ENCODE measurements around the gene ZNF454. TPM values are rescaled to one million over a fixed set of nuclear protein-coding genes. Genes with fewer than 3 reads are reported as not detected.
A peak's percentile ranks its signal among the peaks of the same experiment; 100 is the strongest.

ZNF454 gene
- polyA plus RNA-seq, 1 donor from 2014 or later, result 0.61 TPM

DNA sequence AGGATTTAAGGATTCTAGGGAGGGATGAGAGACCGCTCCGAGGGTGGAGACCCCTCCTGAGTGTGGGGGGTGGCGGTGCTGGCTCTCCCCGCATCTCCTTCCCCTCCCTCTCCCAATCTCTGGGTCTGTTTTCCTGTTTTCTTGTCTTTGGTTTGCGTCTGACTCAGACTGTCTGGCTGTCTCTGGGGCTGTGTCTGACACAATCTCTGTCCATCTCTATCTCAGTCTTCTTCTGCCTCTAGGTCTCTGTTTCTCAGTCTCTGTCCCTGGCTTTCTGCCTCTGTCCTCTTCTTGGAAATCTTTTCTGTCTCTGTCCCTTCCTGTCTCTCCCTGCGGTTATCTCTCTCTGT is 54.3 kb downstream of the ZNF454 start:
- H4K20me1 ChIP-seq (ENCODE audit: insufficient read depth), result no peaks in the 10 kb centered on the region
- no peaks in the 10 kb centered on the region for H3F3A ChIP-seq (ENCODE audit: insufficient read depth, low read length, poor library complexity, severe bottlenecking)
- no peaks in the 10 kb centered on the region for H3K9me3 ChIP-seq (ENCODE audit: low read length)
- H3K79me2 ChIP-seq (replicated peaks; ENCODE audit: insufficient read depth, low read length), result no peaks in the 10 kb centered on the region
- H3K4me2 ChIP-seq (ENCODE audit: low read length), result no peak overlapping the region
- peak overlapping the region; percentile 57 for H3K4me3 ChIP-seq (ENCODE audit: low read length)
- no peak overlapping the region for H3K27ac ChIP-seq (ENCODE audit: low read length)
- TF ChIP-seq EZH2 (IDR thresholded peaks at IDR 0.05; ENCODE audit: borderline replicate concordance, insufficient read depth, low read length, poor library complexity, severe bottlenecking) (no peak), MXI1 (conservative IDR thresholded peaks at IDR 0.05; ENCODE audit: poor library complexity, severe bottlenecking) (no peak), POLR2AphosphoS5 (IDR thresholded peaks at IDR 0.05) (no peak), SMC3 (conservative IDR thresholded peaks at IDR 0.05; ENCODE audit: poor library complexity) (no peak)
- TF ChIP-seq, protein P1, sequence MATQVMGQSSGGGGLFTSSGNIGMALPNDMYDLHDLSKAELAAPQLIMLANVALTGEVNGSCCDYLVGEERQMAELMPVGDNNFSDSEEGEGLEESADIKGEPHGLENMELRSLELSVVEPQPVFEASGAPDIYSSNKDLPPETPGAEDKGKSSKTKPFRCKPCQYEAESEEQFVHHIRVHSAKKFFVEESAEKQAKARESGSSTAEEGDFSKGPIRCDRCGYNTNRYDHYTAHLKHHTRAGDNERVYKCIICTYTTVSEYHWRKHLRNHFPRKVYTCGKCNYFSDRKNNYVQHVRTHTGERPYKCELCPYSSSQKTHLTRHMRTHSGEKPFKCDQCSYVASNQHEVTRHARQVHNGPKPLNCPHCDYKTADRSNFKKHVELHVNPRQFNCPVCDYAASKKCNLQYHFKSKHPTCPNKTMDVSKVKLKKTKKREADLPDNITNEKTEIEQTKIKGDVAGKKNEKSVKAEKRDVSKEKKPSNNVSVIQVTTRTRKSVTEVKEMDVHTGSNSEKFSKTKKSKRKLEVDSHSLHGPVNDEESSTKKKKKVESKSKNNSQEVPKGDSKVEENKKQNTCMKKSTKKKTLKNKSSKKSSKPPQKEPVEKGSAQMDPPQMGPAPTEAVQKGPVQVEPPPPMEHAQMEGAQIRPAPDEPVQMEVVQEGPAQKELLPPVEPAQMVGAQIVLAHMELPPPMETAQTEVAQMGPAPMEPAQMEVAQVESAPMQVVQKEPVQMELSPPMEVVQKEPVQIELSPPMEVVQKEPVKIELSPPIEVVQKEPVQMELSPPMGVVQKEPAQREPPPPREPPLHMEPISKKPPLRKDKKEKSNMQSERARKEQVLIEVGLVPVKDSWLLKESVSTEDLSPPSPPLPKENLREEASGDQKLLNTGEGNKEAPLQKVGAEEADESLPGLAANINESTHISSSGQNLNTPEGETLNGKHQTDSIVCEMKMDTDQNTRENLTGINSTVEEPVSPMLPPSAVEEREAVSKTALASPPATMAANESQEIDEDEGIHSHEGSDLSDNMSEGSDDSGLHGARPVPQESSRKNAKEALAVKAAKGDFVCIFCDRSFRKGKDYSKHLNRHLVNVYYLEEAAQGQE (IDR thresholded peaks at IDR 0.05; ENCODE audit: borderline replicate concordance), result no peak
- H3K36me3 ChIP-seq (ENCODE audit: insufficient read depth, low read length), result no peaks in the 10 kb centered on the region
- H3K9ac ChIP-seq (ENCODE audit: low read length), result no peak overlapping the region
- H3K9me2 ChIP-seq (ENCODE audit: insufficient read depth, low read length), result no peaks in the 10 kb centered on the region
- H3K27me3 ChIP-seq (ENCODE audit: insufficient read depth, low read depth, low read length), result peaks cover 41% of the 10 kb centered on the region
- no peak overlapping the region for H2AFZ ChIP-seq (ENCODE audit: low read depth, low read length)

DNA sequence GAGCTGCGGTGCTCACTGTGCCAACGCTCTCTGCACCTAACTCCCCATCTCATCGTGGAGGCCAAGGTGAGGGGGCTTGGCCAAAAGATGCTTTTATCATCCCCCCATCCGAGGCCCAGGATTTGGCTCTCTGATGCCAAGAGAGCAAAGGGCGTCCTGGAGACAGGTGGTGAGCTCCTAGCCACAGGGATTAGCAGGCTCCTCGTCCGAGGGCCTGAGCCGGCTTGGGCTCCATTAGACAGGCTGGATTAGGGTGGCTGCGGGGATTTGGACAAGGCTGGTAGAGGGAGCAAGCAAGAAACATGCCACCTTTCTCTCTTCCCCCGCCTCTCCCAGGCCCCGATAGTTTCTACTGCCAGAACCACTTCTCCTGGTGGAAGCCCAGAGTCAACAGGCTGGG is 55.2 kb downstream of the ZNF454 start:
- no peaks in the 10 kb centered on the region for H4K20me1 ChIP-seq (ENCODE audit: insufficient read depth)
- no peak overlapping the region for H3K4me3 ChIP-seq (ENCODE audit: low read length)
- H3K9me3 ChIP-seq (ENCODE audit: low read length), result no peaks in the 10 kb centered on the region
- H3K27ac ChIP-seq (ENCODE audit: low read length), result no peak overlapping the region
- H2AFZ ChIP-seq (ENCODE audit: low read depth, low read length), result no peak overlapping the region
- H3K9me2 ChIP-seq (ENCODE audit: insufficient read depth, low read length), result no peaks in the 10 kb centered on the region
- peaks cover 41% of the 10 kb centered on the region for H3K27me3 ChIP-seq (ENCODE audit: insufficient read depth, low read depth, low read length)
- TF ChIP-seq CTCF (IDR thresholded peaks at IDR 0.05; ENCODE audit: poor library complexity, severe bottlenecking) (no peak), POLR2AphosphoS5 (IDR thresholded peaks at IDR 0.05) (no peak), MXI1 (conservative IDR thresholded peaks at IDR 0.05; ENCODE audit: poor library complexity, severe bottlenecking) (no peak), SMC3 (conservative IDR thresholded peaks at IDR 0.05; ENCODE audit: poor library complexity) (no peak), EP300 (conservative IDR thresholded peaks at IDR 0.05; ENCODE audit: poor library complexity, severe bottlenecking) (no peak), RAD21 (conservative IDR thresholded peaks at IDR 0.05) (no peak), EZH2 (IDR thresholded peaks at IDR 0.05; ENCODE audit: borderline replicate concordance, insufficient read depth, low read length, poor library complexity, severe bottlenecking) (no peak)
- no peaks in the 10 kb centered on the region for H3K36me3 ChIP-seq (ENCODE audit: insufficient read depth, low read length)
- no peaks in the 10 kb centered on the region for H3F3A ChIP-seq (ENCODE audit: insufficient read depth, low read length, poor library complexity, severe bottlenecking)
- H3K79me2 ChIP-seq (replicated peaks; ENCODE audit: insufficient read depth, low read length), result no peaks in the 10 kb centered on the region
- no peak overlapping the region for H3K9ac ChIP-seq (ENCODE audit: low read length)
- H3K4me2 ChIP-seq (ENCODE audit: low read length), result no peak overlapping the region

DNA sequence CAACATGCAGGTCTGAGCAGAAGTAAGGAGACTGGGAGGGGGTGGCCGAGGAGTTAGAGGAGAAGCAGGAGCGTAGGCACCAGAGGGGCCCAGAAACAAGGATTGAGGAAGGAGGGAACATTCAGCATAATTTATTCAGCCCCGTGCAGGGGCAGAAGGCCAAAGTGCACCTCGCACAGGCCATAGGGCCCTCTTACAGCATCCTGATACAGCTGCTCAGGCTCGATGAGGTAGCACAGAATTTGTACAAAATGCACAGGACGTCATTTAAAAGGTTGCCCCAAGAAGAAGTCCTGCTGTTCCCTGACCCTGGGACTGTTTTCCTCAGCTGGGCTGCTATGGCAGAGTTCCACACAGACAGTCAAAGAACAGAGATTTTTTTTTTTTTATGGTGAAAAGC is 56.2 kb downstream of the ZNF454 start:
- Histone ChIP-seq H3K27me3 (ENCODE audit: insufficient read depth, low read depth, low read length) (peaks cover 41% of the 10 kb centered on the region), H3F3A (ENCODE audit: insufficient read depth, low read length, poor library complexity, severe bottlenecking) (no peaks in the 10 kb centered on the region), H3K4me2 (ENCODE audit: low read length) (no peak overlapping the region), H3K9me3 (ENCODE audit: low read length) (no peaks in the 10 kb centered on the region), H2AFZ (ENCODE audit: low read depth, low read length) (no peak overlapping the region), H3K9me2 (ENCODE audit: insufficient read depth, low read length) (no peaks in the 10 kb centered on the region), H3K9ac (ENCODE audit: low read length) (no peak overlapping the region), H4K20me1 (ENCODE audit: insufficient read depth) (no peaks in the 10 kb centered on the region), H3K27ac (ENCODE audit: low read length) (no peak overlapping the region), H3K79me2 (replicated peaks; ENCODE audit: insufficient read depth, low read length) (no peaks in the 10 kb centered on the region), H3K4me3 (ENCODE audit: low read length) (no peak overlapping the region), H3K36me3 (ENCODE audit: insufficient read depth, low read length) (no peaks in the 10 kb centered on the region)
- TF ChIP-seq SMC3 (conservative IDR thresholded peaks at IDR 0.05; ENCODE audit: poor library complexity) (no peak), CTCF (IDR thresholded peaks at IDR 0.05; ENCODE audit: poor library complexity, severe bottlenecking) (no peak), EP300 (conservative IDR thresholded peaks at IDR 0.05; ENCODE audit: poor library complexity, severe bottlenecking) (no peak), TAF1 (IDR thresholded peaks at IDR 0.05; ENCODE audit: low read depth) (no peak), EZH2 (IDR thresholded peaks at IDR 0.05; ENCODE audit: borderline replicate concordance, insufficient read depth, low read length, poor library complexity, severe bottlenecking) (no peak), MXI1 (conservative IDR thresholded peaks at IDR 0.05; ENCODE audit: poor library complexity, severe bottlenecking) (no peak), RAD21 (conservative IDR thresholded peaks at IDR 0.05) (no peak), POLR2AphosphoS5 (IDR thresholded peaks at IDR 0.05) (no peak)
- TF ChIP-seq, protein P1 (IDR thresholded peaks at IDR 0.05; ENCODE audit: borderline replicate concordance), result no peak
